Measurements from ENCODE around the gene CDH4. TPM values are rescaled to one million over a fixed set of nuclear protein-coding genes. Genes with fewer than 3 reads are reported as not detected.

CDH4 gene
- total and polyA plus RNA-seq, 2 of the 4 experiments (the other 2 are of a cell fraction) = 1.6 to 3.5 TPM

DNA sequence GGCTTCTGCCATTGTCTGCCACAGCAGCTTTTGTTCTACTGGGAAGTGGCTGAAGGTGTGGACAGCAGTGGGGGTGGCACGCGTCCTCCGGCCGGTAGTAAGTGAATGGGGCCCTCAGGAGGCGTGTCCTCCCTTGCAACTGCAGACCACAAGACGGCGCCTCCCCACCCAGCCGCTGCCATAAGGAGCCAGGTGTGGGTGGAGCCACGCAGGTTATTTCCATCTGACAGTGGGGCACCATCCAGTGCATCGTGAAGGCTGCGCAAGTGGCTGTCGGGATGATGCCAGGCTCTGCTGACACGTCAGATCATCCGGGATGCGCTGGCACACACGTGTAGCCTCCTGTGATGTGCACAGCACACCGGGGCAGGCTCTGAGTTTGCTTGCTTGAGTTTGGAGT, 379.7 kb downstream of the CDH4 start:
- Histone ChIP-seq H2BK120ac (ENCODE audit: low read depth, low read length) (no peak overlapping the region), H2AK9ac (replicated peaks; ENCODE audit: low read depth, low read length, poor library complexity) (no peak overlapping the region), H3K56ac (ENCODE audit: extremely low read depth, insufficient read depth, low read length) (no peak overlapping the region), H4K5ac (ENCODE audit: low read depth, low read length) (no peak overlapping the region), H3K4me3 (ENCODE audit: insufficient read depth, low read depth, low read length) (no peak overlapping the region), H2AFZ (replicated peaks; ENCODE audit: low read length, poor library complexity) (no peak overlapping the region), H2BK20ac (ENCODE audit: low read depth, low read length) (no peak overlapping the region), H2AK5ac (ENCODE audit: low read depth, low read length) (no peak overlapping the region), H3K79me1 (ENCODE audit: low read depth in 1 of 2, low read length in 2 of 2) (no peaks in the 10 kb centered on the region), H3K9me3 (ENCODE audit: control insufficient read depth, insufficient read depth, low read length) (no peaks in the 10 kb centered on the region), H4K20me1 (ENCODE audit: insufficient read depth, low read length) (no peaks in the 10 kb centered on the region), H3K9ac (ENCODE audit: low read depth, low read length) (no peak overlapping the region), H3K18ac (ENCODE audit: low read depth, low read length) (no peak overlapping the region), H4K91ac (ENCODE audit: insufficient read depth, low read depth, low read length) (no peak overlapping the region), H3K36me3 (ENCODE audit: control insufficient read depth, insufficient read depth, low read length) (no peaks in the 10 kb centered on the region), H3K4me1 (ENCODE audit: control insufficient read depth, insufficient read depth, low read length) (no peaks in the 10 kb centered on the region), H3K14ac (replicated peaks; ENCODE audit: low read depth, low read length) (no peak overlapping the region), H3K27ac (ENCODE audit: insufficient read depth, low read length) (no peak overlapping the region), H2BK15ac (ENCODE audit: low read depth, low read length) (no peak overlapping the region), H3K9me1 (ENCODE audit: insufficient read depth, low read length) (no peaks in the 10 kb centered on the region), H3K4ac (ENCODE audit: low read depth, low read length) (no peak overlapping the region), H3K23ac (ENCODE audit: low read depth, low read length) (no peak overlapping the region), H4K8ac (ENCODE audit: low read depth in 2 of 2, low read length in 2 of 2) (no peak overlapping the region), H3K4me2 (ENCODE audit: low read depth, low read length) (no peak overlapping the region), H3K27me3 (ENCODE audit: control insufficient read depth, insufficient read depth, low read length) (no peaks in the 10 kb centered on the region; the same call in 1 of the 2 replicates), H2BK5ac (ENCODE audit: low read depth, low read length, poor library complexity, severe bottlenecking) (no peak overlapping the region)
- dilution Hi-C loops (cut with HindIII; ENCODE audit: low sequenced_read_pairs, unreplicated experiment) = no loop called here
- DNase-seq (no peak), ATAC-seq (ENCODE audit: low read depth) (no peak)
- TF ChIP-seq NFE2L2 (IDR thresholded peaks at IDR 0.05; ENCODE audit: low read depth, low read length) (no peak), POLR2A (IDR thresholded peaks at IDR 0.05; ENCODE audit: low read depth, low read length) (no peak), RAD21 (IDR thresholded peaks at IDR 0.05; ENCODE audit: low read length) (no peak), MAZ (IDR thresholded peaks at IDR 0.05; ENCODE audit: borderline replicate concordance, low read depth, low read length) (no peak), MXI1 (IDR thresholded peaks at IDR 0.05; ENCODE audit: borderline replicate concordance, low read depth, low read length) (no peak), MAFK (IDR thresholded peaks at IDR 0.05; ENCODE audit: low read depth, low read length) (no peak), CHD1 (IDR thresholded peaks at IDR 0.05; ENCODE audit: low read depth, low read length) (no peak), BHLHE40 (IDR thresholded peaks at IDR 0.05; ENCODE audit: low read depth, low read length) (no peak), CTCF (conservative IDR thresholded peaks at IDR 0.05; ENCODE audit: low read depth, low read length) (no peak), CEBPB (IDR thresholded peaks at IDR 0.05; ENCODE audit: low read depth, low read length) (no peak), USF2 (IDR thresholded peaks at IDR 0.05; ENCODE audit: low read depth, low read length) (no peak), RFX5 (IDR thresholded peaks at IDR 0.05; ENCODE audit: low read depth, low read length) (no peak), SMC3 (IDR thresholded peaks at IDR 0.05; ENCODE audit: low read depth, low read length) (no peak)
- TF ChIP-seq, protein P1, sequence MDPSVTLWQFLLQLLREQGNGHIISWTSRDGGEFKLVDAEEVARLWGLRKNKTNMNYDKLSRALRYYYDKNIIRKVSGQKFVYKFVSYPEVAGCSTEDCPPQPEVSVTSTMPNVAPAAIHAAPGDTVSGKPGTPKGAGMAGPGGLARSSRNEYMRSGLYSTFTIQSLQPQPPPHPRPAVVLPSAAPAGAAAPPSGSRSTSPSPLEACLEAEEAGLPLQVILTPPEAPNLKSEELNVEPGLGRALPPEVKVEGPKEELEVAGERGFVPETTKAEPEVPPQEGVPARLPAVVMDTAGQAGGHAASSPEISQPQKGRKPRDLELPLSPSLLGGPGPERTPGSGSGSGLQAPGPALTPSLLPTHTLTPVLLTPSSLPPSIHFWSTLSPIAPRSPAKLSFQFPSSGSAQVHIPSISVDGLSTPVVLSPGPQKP (IDR thresholded peaks at IDR 0.05; ENCODE audit: borderline replicate concordance, low read depth, low read length) = no peak
- ChIA-PET POLR2A (ENCODE audit: unreplicated experiment) (no interaction called here), CTCF (no interaction called here)
- intact Hi-C loops (cut with micrococcal nuclease) = no loop called here
- no TSS peak for BruUV-seq (replicated peaks)
- in situ Hi-C loops (cut with MboI; ENCODE audit: low sequenced_read_pairs) = no loop called here
- 90% methylated on average over 6 of the region's 17 CpGs; no CpG with 5 or more reads in 1 of the 2 experiments for WGBS, 2 experiments (ENCODE audit: extremely low coverage in 2 of 2, insufficient read length in 1 of 2)

Data from IMR-90 (cell line).